Erythroblast (primary cell): ENCODE measurements around the gene LRMDA.

Experiments
- DNase-seq, 2 experiments: peaks; one replicate each; lab custom pipeline; 2025; lab: John Stamatoyannopoulos, UW
- GATA1 ChIP-seq: IDR thresholded peaks from 2 replicates; pipeline ENCODE4 v1.6.1; 2011; ENCODE audit warnings: low read depth, mild to moderate bottlenecking, control low read depth, low read length, moderate library complexity
- POLR2A ChIP-seq: IDR thresholded peaks from 2 replicates; pipeline ENCODE4 v1.6.1; 2011; ENCODE audit warnings: mild to moderate bottlenecking, low read length

Gene LRMDA

DNA sequence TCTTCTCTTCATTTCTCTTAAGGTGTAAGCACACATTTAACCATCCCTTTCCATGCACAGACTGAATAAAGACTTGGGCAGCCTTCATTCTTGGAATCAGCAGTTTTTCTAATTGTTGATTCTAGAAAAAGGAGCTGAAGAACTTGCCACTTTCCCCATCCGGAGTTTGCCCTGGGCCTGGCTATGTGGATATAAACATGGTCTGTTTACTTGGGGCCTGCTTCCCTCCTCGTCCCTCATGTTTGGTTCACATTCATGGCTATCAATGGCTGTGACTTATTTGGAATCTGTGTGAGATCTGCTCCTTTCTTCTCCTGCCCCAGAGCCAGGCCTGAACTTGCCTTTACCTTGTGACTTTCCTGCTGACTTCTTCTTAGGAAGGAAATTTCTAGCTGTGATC is 199.3 kb downstream of the LRMDA start:
- TF ChIP-seq POLR2A, result no peak
- TF ChIP-seq GATA1, result no peak
- DNase-seq, result no peak

- no peak for DNase-seq
- TF ChIP-seq POLR2A (no peak), GATA1 (no peak)
Observed at GRCh38 chr10:75632805-75633462, 201.5 kb downstream of the LRMDA start.

DNA sequence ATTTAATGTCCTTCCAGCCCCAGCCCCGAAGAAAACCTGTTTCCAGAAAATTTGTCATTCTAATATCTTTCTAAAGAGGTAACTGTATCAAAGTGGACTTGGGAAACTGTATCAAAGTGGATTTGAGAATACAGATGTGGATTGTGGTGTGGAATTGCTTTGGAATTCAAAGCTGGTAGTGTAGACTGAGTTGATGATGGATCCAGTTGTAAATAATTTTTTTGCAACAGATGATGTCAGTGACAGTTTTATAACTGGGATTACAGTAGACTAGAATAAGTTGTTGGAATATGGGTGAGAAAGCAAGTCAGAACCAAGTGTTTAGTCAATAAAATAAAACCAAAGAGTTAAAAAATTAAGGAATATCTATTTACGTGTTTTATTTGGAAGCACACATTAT is 202.1 kb downstream of the LRMDA start:
- no peak for DNase-seq
- TF ChIP-seq GATA1 (no peak), POLR2A (no peak)

DNA sequence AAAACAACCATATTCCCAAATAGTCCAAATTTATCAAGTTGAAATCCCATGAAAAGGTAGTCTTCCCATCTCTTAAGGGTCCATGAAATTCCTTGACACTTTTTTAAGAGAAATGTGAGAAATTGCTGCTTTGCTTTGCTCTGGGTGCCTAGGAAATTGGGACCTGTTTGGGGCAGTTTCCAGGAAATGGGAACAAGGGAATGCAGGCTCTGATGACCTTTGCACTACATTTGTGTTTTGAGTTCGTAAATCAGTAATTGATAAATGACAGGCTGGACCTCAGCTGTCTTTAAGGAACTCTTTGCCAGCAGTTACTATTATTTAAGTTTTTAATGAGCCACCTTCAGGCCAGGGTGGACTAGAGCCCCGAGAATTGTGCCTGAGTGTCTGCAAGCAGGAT is 203.5 kb downstream of the LRMDA start:
- TF ChIP-seq POLR2A (no peak), GATA1 (no peak)

GRCh38 chr10:75638752-75639151 is 207.3 kb downstream of the LRMDA start:
- TF ChIP-seq GATA1, result no peak
- no peak for TF ChIP-seq POLR2A
- DNase-seq, result no peak

More for the DNA sequence above, 203.5 kb downstream of the LRMDA start:
- DNase-seq, result no peak

DNA sequence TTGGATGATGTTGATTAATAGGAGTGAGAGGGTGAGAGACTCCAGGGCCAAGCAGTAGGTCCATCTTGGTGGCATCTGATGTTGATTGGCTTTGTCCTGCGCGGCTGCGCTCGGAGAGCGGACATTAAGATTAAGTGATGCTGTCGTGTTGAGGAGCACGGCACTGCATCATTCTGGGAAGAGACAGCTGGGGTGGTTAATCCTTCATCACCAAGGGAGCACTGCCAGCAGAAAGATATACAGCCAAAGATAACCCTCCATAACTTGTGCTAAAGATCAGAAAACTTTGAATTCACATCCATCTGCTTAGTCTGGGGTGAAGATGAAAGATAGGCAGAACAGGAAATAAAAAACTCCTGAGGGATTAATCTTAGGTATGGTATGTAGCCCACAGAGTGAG is 208.3 kb downstream of the LRMDA start:
- no peak for DNase-seq
- TF ChIP-seq GATA1 (no peak), POLR2A (no peak)

- no peak for DNase-seq
- TF ChIP-seq POLR2A (no peak), GATA1 (no peak)
Observed at GRCh38 chr10:75640381-75640780, 209.0 kb downstream of the LRMDA start.

GRCh38 chr10:75640803-75641202 is 209.4 kb downstream of the LRMDA start:
- no peak for TF ChIP-seq GATA1
- TF ChIP-seq POLR2A, result no peak
- no peak for DNase-seq

- no peak for DNase-seq
- no peak for TF ChIP-seq POLR2A
- no peak for TF ChIP-seq GATA1
Observed at GRCh38 chr10:75643405-75643804, 212.0 kb downstream of the LRMDA start.

- TF ChIP-seq GATA1 (no peak), POLR2A (no peak)
- DNase-seq, result no peak
Observed at GRCh38 chr10:75643944-75644692, 212.7 kb downstream of the LRMDA start.

DNA sequence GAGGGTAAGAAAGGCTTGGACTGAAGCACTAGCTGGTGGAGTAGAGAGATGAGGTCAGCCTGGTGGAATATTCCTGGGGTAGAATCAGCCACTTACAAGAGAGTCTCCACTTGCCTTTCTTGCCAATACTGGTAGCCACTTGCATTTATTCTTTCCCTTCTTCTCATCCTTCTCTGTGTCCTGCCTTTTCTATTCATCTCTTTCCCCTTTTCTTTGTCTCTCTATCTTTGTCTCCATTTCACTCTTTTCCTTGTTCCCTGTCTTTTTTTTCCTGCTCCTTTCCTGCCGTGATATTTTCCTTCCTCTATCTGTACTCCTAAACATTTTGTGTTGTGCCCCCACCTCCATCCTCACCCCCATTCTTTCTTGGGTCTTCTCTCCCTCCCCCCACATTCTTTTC is 214.3 kb downstream of the LRMDA start:
- DNase-seq, result no peak
- TF ChIP-seq GATA1, result no peak
- TF ChIP-seq POLR2A, result no peak

DNA sequence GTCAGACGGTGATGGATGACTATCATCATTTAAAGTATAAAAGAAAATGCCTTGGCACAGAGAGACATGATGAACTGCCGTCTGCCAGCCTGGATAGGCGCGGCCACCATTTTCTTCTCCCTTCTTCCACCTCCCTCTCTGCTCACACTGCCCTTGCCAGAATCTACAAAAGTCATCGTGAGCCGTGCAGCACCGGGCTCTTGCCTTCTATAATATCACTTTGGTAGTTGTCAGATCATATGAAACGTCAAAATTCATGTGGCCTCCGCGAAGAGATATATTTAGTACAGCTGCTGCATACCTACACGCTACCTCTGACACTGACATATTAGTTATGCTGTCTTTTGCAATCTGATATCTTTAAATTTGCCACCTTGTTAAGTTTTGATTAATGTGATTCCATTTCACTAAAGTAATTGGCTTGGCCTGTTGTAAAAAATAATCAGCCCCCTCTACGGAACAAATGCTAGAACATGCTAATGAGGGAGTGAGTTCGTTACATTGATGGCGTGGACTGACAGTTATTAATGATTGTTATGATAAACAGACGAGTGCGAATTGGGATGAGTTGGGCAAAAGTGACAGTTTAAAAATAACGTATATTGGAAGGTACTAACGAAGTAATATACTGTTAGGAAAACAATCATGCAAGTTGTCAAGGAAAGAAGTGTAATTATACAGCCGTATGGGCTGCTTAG is 214.9 kb downstream of the LRMDA start:
- DNase-seq, result no peak

DNA sequence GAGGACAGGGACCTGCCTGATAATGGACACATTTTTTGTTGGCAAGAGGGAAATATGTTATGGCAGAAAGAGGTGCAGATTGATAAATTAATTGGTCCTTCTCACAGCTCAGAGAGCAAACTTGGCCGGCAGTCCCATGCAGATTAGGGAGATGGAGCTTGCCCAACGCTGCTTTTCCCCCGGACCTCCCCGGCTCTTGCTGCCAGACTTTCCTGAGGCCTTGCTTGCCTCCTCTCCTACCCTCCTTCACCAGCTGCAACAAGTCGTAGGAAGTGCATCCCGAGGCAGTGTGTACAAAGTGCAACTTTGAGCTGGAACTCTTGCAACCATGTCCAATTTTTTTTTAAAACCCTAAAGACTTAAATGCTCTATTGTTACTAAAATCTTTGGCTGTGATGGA is 215.5 kb downstream of the LRMDA start:
- TF ChIP-seq GATA1, result no peak
- TF ChIP-seq POLR2A, result no peak
- DNase-seq, result no peak

More for the DNA sequence above, 214.9 kb downstream of the LRMDA start:
- TF ChIP-seq GATA1 (no peak), POLR2A (no peak)

DNA sequence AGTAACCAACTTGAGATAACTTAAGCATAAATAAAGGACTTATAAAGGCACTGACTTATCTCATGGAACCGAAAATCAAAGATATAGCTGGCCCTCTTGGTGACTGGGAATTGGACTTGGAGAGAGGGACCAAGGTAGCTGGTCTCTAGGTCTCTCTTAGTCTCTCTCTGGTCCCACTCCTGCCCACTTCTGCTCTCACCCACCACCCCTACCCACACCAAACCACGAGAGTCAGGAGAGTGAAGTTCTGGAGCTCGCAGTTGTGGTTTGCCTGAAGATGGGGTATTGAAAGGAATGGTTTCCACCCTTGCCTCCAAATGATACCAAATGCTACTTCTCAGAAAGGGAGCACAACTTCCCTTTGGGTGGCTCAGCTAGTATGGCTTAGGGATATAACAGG is 216.3 kb downstream of the LRMDA start:
- no peak for DNase-seq
- TF ChIP-seq POLR2A (no peak), GATA1 (no peak)

DNA sequence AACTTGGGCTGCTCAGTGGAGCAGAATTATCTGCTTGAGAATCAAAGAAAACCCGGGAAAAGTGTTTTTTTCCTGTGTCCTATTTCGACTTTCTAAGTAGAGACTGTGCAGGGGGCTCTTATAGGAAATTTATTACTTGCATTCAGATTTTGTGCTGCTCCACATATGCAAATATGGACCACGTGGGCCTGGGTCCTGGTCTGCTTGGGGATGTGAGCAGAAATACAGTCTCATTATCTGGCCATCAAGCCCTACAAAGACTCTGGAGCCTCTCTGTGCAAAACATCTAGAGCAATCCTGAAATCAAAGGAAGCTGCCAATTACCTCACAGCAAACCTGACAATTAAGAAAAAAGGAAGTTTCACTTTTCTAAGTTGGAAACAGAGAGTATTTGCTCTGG is 216.9 kb downstream of the LRMDA start:
- no peak for TF ChIP-seq POLR2A
- TF ChIP-seq GATA1, result no peak
- DNase-seq, result no peak
